ENCODE measurements around the gene TMEM52B.
"Not testable (repeated sequence)": the region's sequence is repeated elsewhere in the genome, so short reads cannot be mapped to it uniquely, and the experiment has no call there.

Gene TMEM52B

GRCh38 chr12:10213168-10214135 is 34.6 kb downstream of the TMEM52B start:
- DNase-seq (ENCODE audit: extremely low spot score): peak; percentile 66
- CTCF ChIA-PET: interaction anchor here (0.9 to 1.2 kb wide), 3 partner anchors 11 to 60 kb away, joined by 3 read pairs; no protein-coding TSS in a partner anchor
- POLR2A ChIA-PET: interaction anchor here (0.7 kb wide), 1 partner anchor 465 kb away, joined by 3 read pairs; no protein-coding TSS in a partner anchor
- TF ChIP-seq CTCF (IDR thresholded peaks at IDR 0.05; ENCODE audit: control extremely low read depth, extremely low read depth, low read depth, missing control alignments): no peak

GRCh38 chr12:10214136-10214894 is 35.5 kb downstream of the TMEM52B start:
- ChIA-PET CTCF (interaction anchor here (0.9 to 1.1 kb wide), 2 partner anchors 10 to 61 kb away, joined by 3 read pairs; no protein-coding TSS in a partner anchor), POLR2A (interaction anchor here (0.7 kb wide), 1 partner anchor 466 kb away, joined by 3 read pairs; no protein-coding TSS in a partner anchor)
- TF ChIP-seq CTCF (IDR thresholded peaks at IDR 0.05; ENCODE audit: control extremely low read depth, extremely low read depth, low read depth, missing control alignments): no peak
- DNase-seq (ENCODE audit: extremely low spot score): no peak

GRCh38 chr12:10214895-10215267 is 36.0 kb downstream of the TMEM52B start:
- DNase-seq (ENCODE audit: extremely low spot score): no peak
- ChIA-PET CTCF (no interaction called here), POLR2A (no interaction called here)
- TF ChIP-seq CTCF (IDR thresholded peaks at IDR 0.05; ENCODE audit: control extremely low read depth, extremely low read depth, low read depth, missing control alignments): no peak

- DNase-seq (ENCODE audit: extremely low spot score): no peak
- ChIA-PET POLR2A (no interaction called here), CTCF (no interaction called here)
- no peak for TF ChIP-seq CTCF (IDR thresholded peaks at IDR 0.05; ENCODE audit: control extremely low read depth, extremely low read depth, low read depth, missing control alignments)
Measured at GRCh38 chr12:10215436-10215835, 36.6 kb downstream of the TMEM52B start.

- POLR2A ChIA-PET; DNase-seq (ENCODE audit: extremely low spot score): not testable (repeated sequence)
- CTCF ChIA-PET: interaction anchor here (0.8 kb wide), 1 partner anchor 346 kb away, joined by 3 read pairs; no protein-coding TSS in a partner anchor
Measured at GRCh38 chr12:10215946-10216345, 37.1 kb downstream of the TMEM52B start.

- no peak for DNase-seq (ENCODE audit: extremely low spot score)
- CTCF ChIA-PET: interaction anchor here (0.6 kb wide), 1 partner anchor 11 kb away, joined by 3 read pairs; no protein-coding TSS in a partner anchor
- POLR2A ChIA-PET: no interaction called here
- TF ChIP-seq CTCF (IDR thresholded peaks at IDR 0.05; ENCODE audit: control extremely low read depth, extremely low read depth, low read depth, missing control alignments): no peak
Measured at GRCh38 chr12:10218021-10218420, 39.2 kb downstream of the TMEM52B start.
